HL-60 (cell line): ENCODE results near the gene CTNNA3.

Source experiments
- CTCF ChIP-seq: IDR thresholded peaks from one replicate; pipeline ENCODE4 v1.5.1; 2011; ENCODE audit warnings: low read length, control low read depth, inconsistent platforms; ENCODE audit not compliant: insufficient read depth
- POLR2AphosphoS5 ChIP-seq: IDR thresholded peaks from 2 replicates; pipeline ENCODE4 v1.6.1; 2012; ENCODE audit warnings: low read depth
- REST ChIP-seq: IDR thresholded peaks from 2 replicates; pipeline ENCODE4 v1.6.1; 2012; ENCODE audit warnings: low read depth; ENCODE audit not compliant: insufficient replicate concordance

- no peak for TF ChIP-seq CTCF
- TF ChIP-seq POLR2AphosphoS5 = no peak
- no peak for TF ChIP-seq REST
Measured at GRCh38 chr10:67140641-67141040, 555.4 kb downstream of the CTNNA3 start.
